OCI-LY7 (cell line): ENCODE measurements around the gene CAMK1G.

Experiments
- CTCF ChIP-seq: fragments of 200-600 bp; sonication (generic); conservative IDR thresholded peaks from 2 replicates; pipeline ENCODE4 v1.5.1; 2014; ENCODE audit warnings: mild to moderate bottlenecking, antibody characterized with exemption, low read length, moderate library complexity, mixed read lengths
- EZH2phosphoT487 ChIP-seq: fragments of 200-600 bp; sonication (generic); IDR thresholded peaks from 2 replicates; pipeline ENCODE4 v1.6.1; 2018; ENCODE audit warnings: low read depth, borderline replicate concordance, mild to moderate bottlenecking, mixed run types, antibody characterized with exemption, low read length, moderate library complexity, mixed read lengths

- TF ChIP-seq CTCF (no peak), EZH2phosphoT487 (no peak)
These were observed 45.2 kb downstream of the CAMK1G start for GRCh38 chr1:209628618-209629299.
